Measurements from ENCODE around the gene DLG1. TPM values are rescaled to one million over a fixed set of nuclear protein-coding genes. Genes with fewer than 3 reads are reported as not detected.

The DLG1 gene
- total RNA-seq, 4 donors from 2014 or later: 134 to 211 (median 152) TPM

GRCh38 chr3:197328198-197328597 lies 29.8 kb upstream of the DLG1 start:
- 92 to 95% methylated on average over 2 to 6 of the region's 6 CpGs for WGBS, 2 donors (ENCODE audit: low coverage in 1 of 2)
- H3K9me3 ChIP-seq: no peaks in the 10 kb centered on the region
- no peak for DNase-seq
- TF ChIP-seq POLR2A (IDR thresholded peaks at IDR 0.05): no peak
- no peak for TF ChIP-seq CTCF (IDR thresholded peaks at IDR 0.05)
- no peak for TF ChIP-seq EP300 (IDR thresholded peaks at IDR 0.05; ENCODE audit: low read depth)
- no peak for TF ChIP-seq POLR2AphosphoS5 (IDR thresholded peaks at IDR 0.05)
- in situ Hi-C loops (cut with MboI; ENCODE audit: low pct_ligation_motif_present in 1 of 4, low pct_unique_long_range_greater_than_20kb in 1 of 4, low sequenced_read_pairs in 3 of 4): no loop called here
- H3K27ac ChIP-seq: no peak overlapping the region
- H3K4me1 ChIP-seq: no peaks in the 10 kb centered on the region
- no peak overlapping the region for H3K4me3 ChIP-seq
- H3K36me3 ChIP-seq: no peaks in the 10 kb centered on the region
- H3K27me3 ChIP-seq: no peaks in the 10 kb centered on the region
- intact Hi-C loops (cut with DNase I; ENCODE audit: low total_unique reads): no loop called here

- TF ChIP-seq CTCF (IDR thresholded peaks at IDR 0.05): no peak
- TF ChIP-seq POLR2AphosphoS5 (IDR thresholded peaks at IDR 0.05): no peak
- no peak for TF ChIP-seq POLR2A (IDR thresholded peaks at IDR 0.05)
- TF ChIP-seq EP300 (IDR thresholded peaks at IDR 0.05; ENCODE audit: low read depth): no peak
- no peak for DNase-seq
- Histone ChIP-seq H3K36me3 (no peaks in the 10 kb centered on the region), H3K9me3 (no peaks in the 10 kb centered on the region), H3K27ac (no peak overlapping the region), H3K4me1 (no peaks in the 10 kb centered on the region), H3K27me3 (no peaks in the 10 kb centered on the region), H3K4me3 (no peak overlapping the region)
- in situ Hi-C loops (cut with MboI; ENCODE audit: low pct_ligation_motif_present in 1 of 4, low pct_unique_long_range_greater_than_20kb in 1 of 4, low sequenced_read_pairs in 3 of 4): no loop called here
- WGBS, 2 donors (ENCODE audit: low coverage in 1 of 2): 53 to 67% methylated on average over 1 to 3 of the region's 3 CpGs
- intact Hi-C loops (cut with DNase I; ENCODE audit: low total_unique reads): no loop called here
These were observed 29.3 kb upstream of the DLG1 start for GRCh38 chr3:197327701-197328100.

GRCh38 chr3:197325773-197326172 lies 27.4 kb upstream of the DLG1 start:
- H3K4me1 ChIP-seq: no peaks in the 10 kb centered on the region
- intact Hi-C loops (cut with DNase I; ENCODE audit: low total_unique reads) (no loop called here), in situ Hi-C loops (cut with MboI; ENCODE audit: low pct_ligation_motif_present in 1 of 4, low pct_unique_long_range_greater_than_20kb in 1 of 4, low sequenced_read_pairs in 3 of 4) (no loop called here)
- WGBS, 2 donors (ENCODE audit: low coverage in 1 of 2): 78 to 83% methylated on average over 7 of the region's 7 CpGs
- TF ChIP-seq CTCF (IDR thresholded peaks at IDR 0.05): no peak
- no peak for TF ChIP-seq POLR2A (IDR thresholded peaks at IDR 0.05)
- no peak for TF ChIP-seq EP300 (IDR thresholded peaks at IDR 0.05; ENCODE audit: low read depth)
- TF ChIP-seq POLR2AphosphoS5 (IDR thresholded peaks at IDR 0.05): no peak
- no peak overlapping the region for H3K4me3 ChIP-seq
- H3K36me3 ChIP-seq: no peaks in the 10 kb centered on the region
- H3K9me3 ChIP-seq: no peaks in the 10 kb centered on the region
- no peak for DNase-seq
- no peaks in the 10 kb centered on the region for H3K27me3 ChIP-seq
- H3K27ac ChIP-seq: no peak overlapping the region

- DNase-seq: no peak
- Histone ChIP-seq H3K27ac (no peak overlapping the region), H3K4me3 (no peak overlapping the region), H3K4me1 (no peaks in the 10 kb centered on the region), H3K36me3 (no peaks in the 10 kb centered on the region), H3K9me3 (no peaks in the 10 kb centered on the region), H3K27me3 (no peaks in the 10 kb centered on the region)
- 77 to 82% methylated on average over 1 of the region's 1 CpG for WGBS, 2 donors (ENCODE audit: low coverage in 1 of 2)
- in situ Hi-C loops (cut with MboI; ENCODE audit: low pct_ligation_motif_present in 1 of 4, low pct_unique_long_range_greater_than_20kb in 1 of 4, low sequenced_read_pairs in 3 of 4) (no loop called here), intact Hi-C loops (cut with DNase I; ENCODE audit: low total_unique reads) (no loop called here)
- TF ChIP-seq POLR2AphosphoS5 (IDR thresholded peaks at IDR 0.05) (no peak), CTCF (IDR thresholded peaks at IDR 0.05) (no peak), POLR2A (IDR thresholded peaks at IDR 0.05) (no peak), EP300 (IDR thresholded peaks at IDR 0.05; ENCODE audit: low read depth) (no peak)
These were observed 23.7 kb upstream of the DLG1 start for GRCh38 chr3:197322149-197322548.

All from transverse colon (tissue), 4 donors.